Superior temporal gyrus (tissue), 1 donor: ENCODE results near the gene TUBA1A.
"Not testable (repeated sequence)": the region's sequence is repeated elsewhere in the genome, so short reads cannot be mapped to it uniquely, and the experiment has no call there.

Experiments used
- DNase-seq: peaks from one replicate; pipeline ENCODE4 v3.0.0-alpha.2; 2016; ENCODE audit errors: extremely low spot score

TUBA1A gene

GRCh38 chr12:49201595-49202295, 12.9 kb upstream of the TUBA1A start:
- no peak for DNase-seq

- DNase-seq: peak; percentile 81
Measured at GRCh38 chr12:49200919-49201594, 12.2 kb upstream of the TUBA1A start.

GRCh38 chr12:49198431-49199155, 9.7 kb upstream of the TUBA1A start:
- peak; percentile 91 for DNase-seq

GRCh38 chr12:49197256-49197655, 8.4 kb upstream of the TUBA1A start:
- no peak for DNase-seq

- no peak for DNase-seq
Measured at GRCh38 chr12:49195736-49196135, 6.9 kb upstream of the TUBA1A start.

GRCh38 chr12:49193746-49194145, 4.9 kb upstream of the TUBA1A start:
- DNase-seq: not testable (repeated sequence)

GRCh38 chr12:49191498-49191897, 2.6 kb upstream of the TUBA1A start:
- peak; percentile 36 for DNase-seq

- DNase-seq: no peak
Measured at GRCh38 chr12:49190974-49191373, 2.1 kb upstream of the TUBA1A start.

- DNase-seq: peak; percentile 80
Measured at GRCh38 chr12:49189731-49190716, 1.1 kb upstream of the TUBA1A start.

- DNase-seq: peak; percentile 83
Measured at GRCh38 chr12:49188201-49188915, 522 bp downstream of the TUBA1A start.

- peak; percentile 99 for DNase-seq
Measured at GRCh38 chr12:49187184-49187583, 1.7 kb downstream of the TUBA1A start.

GRCh38 chr12:49186307-49186706, 2.6 kb downstream of the TUBA1A start:
- DNase-seq: not testable (repeated sequence)

GRCh38 chr12:49184697-49185096, 4.2 kb downstream of the TUBA1A start:
- DNase-seq: not testable (repeated sequence)

GRCh38 chr12:49183214-49183950, 5.5 kb downstream of the TUBA1A start:
- DNase-seq: not testable (repeated sequence)

- DNase-seq: no peak
Measured at GRCh38 chr12:49174218-49174617, 14.7 kb downstream of the TUBA1A start.

- peak; percentile 24 for DNase-seq
Measured at GRCh38 chr12:49170924-49171323, 18.0 kb downstream of the TUBA1A start.

GRCh38 chr12:49165114-49165513, 23.8 kb downstream of the TUBA1A start:
- DNase-seq: no peak

- DNase-seq: not testable (repeated sequence)
Measured at GRCh38 chr12:49161901-49162300, 27.0 kb downstream of the TUBA1A start.

- DNase-seq: no peak
Measured at GRCh38 chr12:49161092-49161795, 27.6 kb downstream of the TUBA1A start.
